GM12892 (cell line): ENCODE results near the gene ELP4.

Source experiments
- POLR2A ChIP-seq: IDR thresholded peaks from 2 replicates; pipeline ENCODE4 v1.6.1; 2011; ENCODE audit warnings: low read depth, low read length, control low read depth
- TAF1 ChIP-seq: IDR thresholded peaks from 2 replicates; pipeline ENCODE4 v1.6.1; 2011; ENCODE audit warnings: low read depth, mild to moderate bottlenecking, control low read depth, low read length, borderline replicate concordance

DNA sequence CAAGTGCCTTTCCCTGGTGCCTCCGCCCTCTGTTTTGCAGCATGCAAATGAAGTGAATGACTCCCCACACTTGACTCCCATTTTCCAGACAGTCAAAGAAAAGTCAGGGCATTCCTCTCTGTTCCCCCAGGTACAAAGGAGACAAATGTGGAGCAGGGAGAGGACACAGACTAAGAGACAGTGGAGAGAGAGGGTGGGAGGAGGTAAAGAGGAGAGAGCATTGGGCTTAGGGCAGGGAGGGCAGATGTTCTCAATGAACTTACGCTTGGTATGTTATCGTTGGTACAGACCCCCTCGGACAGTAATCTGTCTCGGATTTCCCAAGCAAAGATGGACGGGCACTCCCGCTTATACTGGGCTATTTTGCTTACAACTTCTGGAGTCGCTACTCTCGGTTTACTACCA lies 291.7 kb downstream of the ELP4 start:
- TF ChIP-seq TAF1: no peak
- no peak for TF ChIP-seq POLR2A
